GM19238 (cell line): Measurements from ENCODE around the gene NR3C1.

Experiments used
- DNase-seq: peaks from one replicate; pipeline ENCODE4 v3.0.0; 2011; ENCODE audit warnings: low spot score; ENCODE audit not compliant: insufficient read length

NR3C1 gene

GRCh38 chr5:143403593-143404415 lies at the start of gene NR3C1:
TSS of gene NR3C1 (minus strand) at chr5:143403686. CDS start at chr5:143400839, 2,847 bp downstream.
- DNase-seq: peak; percentile 61

- no peak for DNase-seq
Observed at GRCh38 chr5:143449772-143450171, 46.3 kb upstream of the NR3C1 start.

- no peak for DNase-seq
Observed at GRCh38 chr5:143448518-143448917, 45.0 kb upstream of the NR3C1 start.

- DNase-seq: no peak
Observed at GRCh38 chr5:143447983-143448382, 44.5 kb upstream of the NR3C1 start.

GRCh38 chr5:143446535-143447226 lies 43.2 kb upstream of the NR3C1 start:
- no peak for DNase-seq

GRCh38 chr5:143445776-143446175 lies 42.3 kb upstream of the NR3C1 start:
- no peak for DNase-seq

- DNase-seq: no peak
Observed at GRCh38 chr5:143443330-143443729, 39.8 kb upstream of the NR3C1 start.

GRCh38 chr5:143442385-143442784 lies 38.9 kb upstream of the NR3C1 start:
- DNase-seq: no peak

- DNase-seq: no peak
Observed at GRCh38 chr5:143440448-143441115, 37.1 kb upstream of the NR3C1 start.

- DNase-seq: no peak
Observed at GRCh38 chr5:143437666-143438273, 34.3 kb upstream of the NR3C1 start.

- DNase-seq: no peak
Observed at GRCh38 chr5:143436871-143437270, 33.4 kb upstream of the NR3C1 start.

- DNase-seq: peak; percentile 60
Observed at GRCh38 chr5:143435210-143435657, 31.7 kb upstream of the NR3C1 start.

- DNase-seq: no peak
Observed at GRCh38 chr5:143434261-143435209, 31.0 kb upstream of the NR3C1 start.

GRCh38 chr5:143433670-143434069 lies 30.2 kb upstream of the NR3C1 start:
- DNase-seq: no peak

GRCh38 chr5:143432658-143433239 lies 29.3 kb upstream of the NR3C1 start:
- no peak for DNase-seq

GRCh38 chr5:143431789-143432188 lies 28.3 kb upstream of the NR3C1 start:
- DNase-seq: no peak

- DNase-seq: no peak
Observed at GRCh38 chr5:143428738-143429420, 25.4 kb upstream of the NR3C1 start.

- DNase-seq: no peak
Observed at GRCh38 chr5:143428155-143428554, 24.7 kb upstream of the NR3C1 start.

- DNase-seq: no peak
Observed at GRCh38 chr5:143427122-143427735, 23.7 kb upstream of the NR3C1 start.
